Trophoblast cell (in vitro differentiated cells and primary cell): ENCODE results near the gene SLC6A19.

Experiments used
- DNase-seq, 2 donors: peaks; one replicate each; pipeline ENCODE4 v3.0.0-alpha.2; 2016
- H2AFZ ChIP-seq: 2 replicates; pipeline ENCODE4 v1.6.1; 2013; ENCODE audit warnings: low read length, moderate library complexity, mild to moderate bottlenecking; ENCODE audit not compliant: insufficient read depth, poor library complexity
- H2AK5ac ChIP-seq: 2 replicates; pipeline ENCODE4 v1.6.1; 2013; ENCODE audit warnings: mild to moderate bottlenecking, low read length
- H2BK120ac ChIP-seq: 2 replicates; pipeline ENCODE4 v1.6.1; 2013; ENCODE audit warnings: low read length, mild to moderate bottlenecking, moderate library complexity; ENCODE audit not compliant: insufficient read depth, poor library complexity
- H2BK12ac ChIP-seq: 2 replicates; pipeline ENCODE4 v1.6.1; 2013; ENCODE audit warnings: mild to moderate bottlenecking, low read length, moderate library complexity
- H2BK5ac ChIP-seq: 2 replicates; pipeline ENCODE4 v1.6.1; 2013; ENCODE audit warnings: low read length, low read depth, moderate library complexity, mild to moderate bottlenecking; ENCODE audit not compliant: poor library complexity
- H3K14ac ChIP-seq: 2 replicates; pipeline ENCODE4 v1.6.1; 2013; ENCODE audit warnings: mild to moderate bottlenecking, low read length
- H3K18ac ChIP-seq: 2 replicates; pipeline ENCODE4 v1.6.1; 2013; ENCODE audit warnings: mild to moderate bottlenecking, low read length
- H3K23ac ChIP-seq: 2 replicates; pipeline ENCODE4 v1.6.1; 2013; ENCODE audit warnings: low read length
- H3K27ac ChIP-seq: 2 replicates; pipeline ENCODE4 v1.5.1; 2013; ENCODE audit warnings: low read depth, mild to moderate bottlenecking, inconsistent platforms, low read length, moderate library complexity
- H3K27me3 ChIP-seq: 2 replicates; pipeline ENCODE4 v1.6.1; 2013; ENCODE audit warnings: inconsistent platforms, mild to moderate bottlenecking, low read length, moderate library complexity; ENCODE audit not compliant: insufficient read depth
- H3K36me3 ChIP-seq, 2 experiments: 1 replicate in 1 of 2; 2 replicates in 1 of 2; pipeline ENCODE4 v1.6.1; 2013; ENCODE audit warnings: low read length in 2 of 2, mild to moderate bottlenecking in 2 of 2, moderate library complexity in 1 of 2; ENCODE audit not compliant: insufficient read depth in 2 of 2, control insufficient read depth in 1 of 2
- H3K4ac ChIP-seq: 2 replicates; pipeline ENCODE4 v1.6.1; 2013; ENCODE audit warnings: low read depth, mild to moderate bottlenecking, low read length, moderate library complexity
- H3K4me1 ChIP-seq, 2 experiments: 1 replicate in 1 of 2; 2 replicates in 1 of 2; pipeline ENCODE4 v1.6.1; 2013; ENCODE audit warnings: low read length in 2 of 2, mild to moderate bottlenecking in 2 of 2, moderate library complexity in 1 of 2; ENCODE audit not compliant: insufficient read depth in 2 of 2, control insufficient read depth in 1 of 2
- H3K4me2 ChIP-seq: 2 replicates; pipeline ENCODE4 v1.6.1; 2013; ENCODE audit warnings: inconsistent platforms, mild to moderate bottlenecking, low read length, moderate library complexity
- H3K4me3 ChIP-seq: 2 replicates; pipeline ENCODE4 v1.5.1; 2013; ENCODE audit warnings: mild to moderate bottlenecking, low read depth, low read length, inconsistent platforms
- H3K79me1 ChIP-seq: one replicate; pipeline ENCODE4 v1.6.1; 2013; ENCODE audit warnings: low read length
- H3K79me2 ChIP-seq: 2 replicates; pipeline ENCODE4 v1.6.1; 2013; ENCODE audit warnings: low read length, mild to moderate bottlenecking; ENCODE audit not compliant: control insufficient read depth, insufficient read depth, poor library complexity
- H3K9ac ChIP-seq: 2 replicates; pipeline ENCODE4 v1.6.1; 2013; ENCODE audit warnings: mild to moderate bottlenecking, low read length
- H3K9me3 ChIP-seq: 2 replicates; pipeline ENCODE4 v1.6.1; 2013; ENCODE audit warnings: low read depth, mild to moderate bottlenecking, control low read depth, inconsistent platforms, low read length; ENCODE audit not compliant: insufficient read depth
- H4K12ac ChIP-seq: 2 replicates; pipeline ENCODE4 v1.6.1; 2013; ENCODE audit warnings: low read depth, mild to moderate bottlenecking, low read length, moderate library complexity
- H4K8ac ChIP-seq: 2 replicates; pipeline ENCODE4 v1.6.1; 2013; ENCODE audit warnings: low read depth, mild to moderate bottlenecking, low read length, moderate library complexity
- H4K91ac ChIP-seq: one replicate; pipeline ENCODE4 v1.6.1; 2013; ENCODE audit warnings: low read depth, mild to moderate bottlenecking, low read length, moderate library complexity
- WGBS: extraction: QIAGEN DNeasy Blood & Tissue Kit; methylation state at CpG from one replicate; pipeline ENCODE4 v1.1.7; 2013; ENCODE audit warnings: missing lambda C conversion rate; ENCODE audit not compliant: insufficient read length, insufficient coverage; ENCODE audit errors: extremely low coverage; 5-methylcytosine and 5-hydroxymethylcytosine counted together

The SLC6A19 gene

GRCh38 chr5:1226231-1226630 lies 24.8 kb downstream of the SLC6A19 start:
- Histone ChIP-seq H2BK12ac (no peak overlapping the region), H3K79me2 (no peaks in the 10 kb centered on the region), H2AFZ (no peak overlapping the region), H3K4me2 (no peak overlapping the region), H3K27ac (no peak overlapping the region), H2AK5ac (no peak overlapping the region), H3K9me3 (peaks cover 12% of the 10 kb centered on the region), H3K36me3 (no peaks in the 10 kb centered on the region), H3K4ac (no peak overlapping the region), H4K12ac (no peak overlapping the region), H4K91ac (no peak overlapping the region), H3K27me3 (no peaks in the 10 kb centered on the region), H3K79me1 (no peaks in the 10 kb centered on the region), H3K14ac (no peak overlapping the region), H3K9ac (no peak overlapping the region), H3K23ac (no peak overlapping the region), H3K18ac (no peak overlapping the region), H3K4me1 (no peaks in the 10 kb centered on the region), H4K8ac (no peak overlapping the region), H3K4me3 (no peak overlapping the region), H2BK120ac (no peak overlapping the region), H2BK5ac (no peak overlapping the region)
- DNase-seq: no peak
- no CpG with 5 or more reads among the region's 12 CpGs for WGBS

GRCh38 chr5:1226839-1227581 lies 25.6 kb downstream of the SLC6A19 start:
- H3K23ac ChIP-seq: no peak overlapping the region
- H4K12ac ChIP-seq: no peak overlapping the region
- no peak overlapping the region for H3K9ac ChIP-seq
- H3K18ac ChIP-seq: no peak overlapping the region
- no peak for DNase-seq
- H3K27ac ChIP-seq: no peak overlapping the region
- H3K4ac ChIP-seq: no peak overlapping the region
- H3K4me2 ChIP-seq: no peak overlapping the region
- no peak overlapping the region for H3K4me3 ChIP-seq
- H4K91ac ChIP-seq: no peak overlapping the region
- no peak overlapping the region for H2BK12ac ChIP-seq
- no CpG with 5 or more reads among the region's 50 CpGs for WGBS
- H3K9me3 ChIP-seq: peaks cover 8% of the 10 kb centered on the region
- no peaks in the 10 kb centered on the region for H3K36me3 ChIP-seq
- no peaks in the 10 kb centered on the region for H3K79me1 ChIP-seq
- no peak overlapping the region for H2AK5ac ChIP-seq
- H2BK5ac ChIP-seq: no peak overlapping the region
- no peak overlapping the region for H4K8ac ChIP-seq
- H2AFZ ChIP-seq: no peak overlapping the region
- H3K27me3 ChIP-seq: no peaks in the 10 kb centered on the region
- H2BK120ac ChIP-seq: no peak overlapping the region
- no peak overlapping the region for H3K14ac ChIP-seq
- no peaks in the 10 kb centered on the region for H3K4me1 ChIP-seq
- H3K79me2 ChIP-seq: no peaks in the 10 kb centered on the region

GRCh38 chr5:1227667-1228066 lies 26.3 kb downstream of the SLC6A19 start:
- H3K4me1 ChIP-seq: no peaks in the 10 kb centered on the region
- no CpG with 5 or more reads among the region's 14 CpGs for WGBS
- no peak overlapping the region for H3K4me2 ChIP-seq

GRCh38 chr5:1228120-1228519 lies 26.7 kb downstream of the SLC6A19 start:
- no peak for DNase-seq
- WGBS: no CpG with 5 or more reads among the region's 15 CpGs
- H3K18ac ChIP-seq: no peak overlapping the region
- H3K79me2 ChIP-seq: no peaks in the 10 kb centered on the region
- no peak overlapping the region for H4K8ac ChIP-seq
- no peak overlapping the region for H2BK120ac ChIP-seq
- no peaks in the 10 kb centered on the region for H3K4me1 ChIP-seq
- no peak overlapping the region for H3K27ac ChIP-seq
- H3K23ac ChIP-seq: no peak overlapping the region
- H3K4ac ChIP-seq: no peak overlapping the region
- no peaks in the 10 kb centered on the region for H3K79me1 ChIP-seq
- peaks cover 4% of the 10 kb centered on the region for H3K9me3 ChIP-seq
- no peak overlapping the region for H2AFZ ChIP-seq
- no peak overlapping the region for H4K12ac ChIP-seq
- H3K36me3 ChIP-seq: no peaks in the 10 kb centered on the region
- no peak overlapping the region for H3K9ac ChIP-seq
- no peak overlapping the region for H3K4me3 ChIP-seq
- no peak overlapping the region for H4K91ac ChIP-seq
- H3K27me3 ChIP-seq: no peaks in the 10 kb centered on the region
- H3K14ac ChIP-seq: no peak overlapping the region
- H2BK5ac ChIP-seq: no peak overlapping the region
- H3K4me2 ChIP-seq: no peak overlapping the region
- H2BK12ac ChIP-seq: no peak overlapping the region
- H2AK5ac ChIP-seq: no peak overlapping the region

More at GRCh38 chr5:1227667-1228066, 26.3 kb downstream of the SLC6A19 start:
- H3K9me3 ChIP-seq: peaks cover 4% of the 10 kb centered on the region
- H2AFZ ChIP-seq: no peak overlapping the region
- H2BK5ac ChIP-seq: no peak overlapping the region
- no peak overlapping the region for H4K91ac ChIP-seq
- H3K79me2 ChIP-seq: no peaks in the 10 kb centered on the region
- H3K9ac ChIP-seq: no peak overlapping the region
- no peaks in the 10 kb centered on the region for H3K79me1 ChIP-seq
- H3K27ac ChIP-seq: no peak overlapping the region
- no peaks in the 10 kb centered on the region for H3K36me3 ChIP-seq
- no peak overlapping the region for H4K8ac ChIP-seq
- H2BK12ac ChIP-seq: no peak overlapping the region
- no peak overlapping the region for H3K4me3 ChIP-seq
- H3K27me3 ChIP-seq: no peaks in the 10 kb centered on the region
- no peak overlapping the region for H3K23ac ChIP-seq
- no peak overlapping the region for H3K18ac ChIP-seq
- no peak overlapping the region for H3K14ac ChIP-seq
- no peak overlapping the region for H3K4ac ChIP-seq
- H2BK120ac ChIP-seq: no peak overlapping the region
- no peak for DNase-seq
- no peak overlapping the region for H2AK5ac ChIP-seq
- no peak overlapping the region for H4K12ac ChIP-seq
